IMR-90 (cell line): Measurements from ENCODE around the gene STX7.

ENCODE experiments used
- BHLHE40 ChIP-seq: fragments of 150-350 bp; IDR thresholded peaks from 2 replicates; pipeline ENCODE4 v1.6.1; 2016; ENCODE audit warnings: mild to moderate bottlenecking, low read depth, low read length
- CHD1 ChIP-seq: IDR thresholded peaks from 2 replicates; pipeline ENCODE4 v1.6.1; 2012; ENCODE audit warnings: low read depth, low read length, improper control_type of control experiment
- CTCF ChIP-seq: conservative IDR thresholded peaks from 2 replicates; pipeline ENCODE4 v1.5.1; 2012; ENCODE audit warnings: mild to moderate bottlenecking, low read depth, low read length, improper control_type of control experiment
- ELK1 ChIP-seq: fragments of 150-350 bp; IDR thresholded peaks from 2 replicates; pipeline ENCODE4 v1.6.1; 2016; ENCODE audit warnings: low read depth, mild to moderate bottlenecking, low read length, moderate library complexity, borderline replicate concordance
- MAFK ChIP-seq: IDR thresholded peaks from 2 replicates; pipeline ENCODE4 v1.6.1; 2012; ENCODE audit warnings: low read depth, low read length, improper control_type of control experiment
- MAZ ChIP-seq: IDR thresholded peaks from 2 replicates; pipeline ENCODE4 v1.6.1; 2012; ENCODE audit warnings: low read depth, mild to moderate bottlenecking, low read length, improper control_type of control experiment, moderate library complexity, borderline replicate concordance
- POLR2A ChIP-seq: IDR thresholded peaks from 2 replicates; pipeline ENCODE4 v1.6.1; 2012; ENCODE audit warnings: mild to moderate bottlenecking, low read depth, low read length
- RAD21 ChIP-seq: IDR thresholded peaks from 2 replicates; pipeline ENCODE4 v1.6.1; 2012; ENCODE audit warnings: low read length, improper control_type of control experiment
- RCOR1 ChIP-seq: IDR thresholded peaks from 2 replicates; pipeline ENCODE4 v1.6.1; 2012; ENCODE audit warnings: mild to moderate bottlenecking, low read length, improper control_type of control experiment; ENCODE audit not compliant: insufficient replicate concordance
- RFX5 ChIP-seq: IDR thresholded peaks from 2 replicates; pipeline ENCODE4 v1.8.0; 2012; ENCODE audit warnings: low read depth, mild to moderate bottlenecking, low read length, moderate library complexity
- SMC3 ChIP-seq: fragments of 150-350 bp; IDR thresholded peaks from 2 replicates; pipeline ENCODE4 v1.6.1; 2016; ENCODE audit warnings: low read depth, mild to moderate bottlenecking, antibody characterized with exemption, low read length, moderate library complexity

GRCh38 chr6:132511210-132511830 lies 1.6 kb downstream of the STX7 start:
- TF ChIP-seq CTCF (no peak), POLR2A (no peak), RFX5 (no peak), ELK1 (no peak), MAZ (no peak), MAFK (no peak), CHD1 (no peak), RCOR1 (no peak), RAD21 (no peak), BHLHE40 (no peak), SMC3 (no peak)
